ENCODE data around the gene RASSF10. TPM values are rescaled to one million over a fixed set of nuclear protein-coding genes. Genes with fewer than 3 reads are reported as not detected.

The RASSF10 gene
- total RNA-seq, 1 donor from 2014 or later, result 2.0 TPM

DNA sequence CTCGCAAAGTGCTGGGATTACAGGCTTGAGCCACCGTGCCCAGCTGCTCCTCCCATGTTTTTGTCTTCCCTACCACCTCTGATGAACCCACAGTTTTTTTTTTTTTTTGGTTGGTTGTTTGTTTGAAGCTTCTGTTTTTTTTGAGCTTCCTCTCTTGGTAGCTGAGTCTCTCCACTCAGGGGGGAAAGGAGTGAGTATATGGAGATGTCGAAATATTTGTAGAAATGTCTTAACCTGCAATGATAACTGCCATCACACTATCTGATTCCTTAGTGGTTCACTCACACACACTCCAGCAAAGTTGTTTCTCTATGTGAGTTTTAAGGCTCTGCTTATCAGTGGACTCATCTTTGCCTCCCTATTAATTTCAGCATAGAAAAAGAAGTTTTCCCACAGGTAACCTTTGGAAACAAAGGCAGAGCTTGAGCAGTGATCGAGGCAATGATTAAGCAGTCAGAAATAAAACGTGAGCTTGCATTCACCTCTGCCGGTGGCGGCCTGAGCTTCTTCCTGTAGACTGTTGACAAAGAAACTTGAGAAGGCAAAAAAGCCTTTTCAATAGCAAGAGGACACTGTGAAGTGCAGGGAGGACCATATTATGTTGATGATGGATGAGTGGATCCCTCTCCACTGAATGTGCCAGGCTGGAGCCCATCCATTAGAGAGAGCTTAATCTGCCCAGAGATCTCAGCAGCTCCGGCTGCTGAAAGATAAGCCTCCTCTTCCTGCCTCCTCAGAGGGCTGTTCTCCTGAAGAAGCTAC is 29.0 kb upstream of the RASSF10 start:
- Mint-ChIP-seq H3K4me1 (ENCODE audit: low read depth, unreplicated experiment) (no peaks in the 10 kb centered on the region), H3K27me3 (ENCODE audit: low read depth, unreplicated experiment) (peaks cover 12% of the 10 kb centered on the region), H3K9me3 (ENCODE audit: unreplicated experiment) (peaks cover 3% of the 10 kb centered on the region), H3K36me3 (ENCODE audit: low read depth, unreplicated experiment) (no peaks in the 10 kb centered on the region), H3K4me3 (ENCODE audit: unreplicated experiment) (no peak overlapping the region), H3K27ac (ENCODE audit: unreplicated experiment) (no peak overlapping the region)
- Histone ChIP-seq H4K20me1 (ENCODE audit: insufficient read depth, low read length) (no peaks in the 10 kb centered on the region), H2AFZ (ENCODE audit: low read depth, low read length) (no peak overlapping the region), H3K4me1 (ENCODE audit: insufficient read depth, low read length) (no peaks in the 10 kb centered on the region), H3K27ac (ENCODE audit: low read depth, low read length) (no peak overlapping the region), H3K9ac (ENCODE audit: low read length) (no peak overlapping the region), H3K79me2 (ENCODE audit: insufficient read depth, low read length) (no peaks in the 10 kb centered on the region), H3K4me2 (ENCODE audit: low read length) (no peak overlapping the region), H3K36me3 (ENCODE audit: insufficient read depth, low read length) (no peaks in the 10 kb centered on the region), H3K27me3 (ENCODE audit: insufficient read depth, low read length) (peaks cover 31% of the 10 kb centered on the region), H3K4me3 (ENCODE audit: insufficient read depth, low read depth, low read length) (no peak overlapping the region), H3K9me3 (ENCODE audit: insufficient read depth, low read depth, low read length) (no peaks in the 10 kb centered on the region)
- TF ChIP-seq, protein P1, sequence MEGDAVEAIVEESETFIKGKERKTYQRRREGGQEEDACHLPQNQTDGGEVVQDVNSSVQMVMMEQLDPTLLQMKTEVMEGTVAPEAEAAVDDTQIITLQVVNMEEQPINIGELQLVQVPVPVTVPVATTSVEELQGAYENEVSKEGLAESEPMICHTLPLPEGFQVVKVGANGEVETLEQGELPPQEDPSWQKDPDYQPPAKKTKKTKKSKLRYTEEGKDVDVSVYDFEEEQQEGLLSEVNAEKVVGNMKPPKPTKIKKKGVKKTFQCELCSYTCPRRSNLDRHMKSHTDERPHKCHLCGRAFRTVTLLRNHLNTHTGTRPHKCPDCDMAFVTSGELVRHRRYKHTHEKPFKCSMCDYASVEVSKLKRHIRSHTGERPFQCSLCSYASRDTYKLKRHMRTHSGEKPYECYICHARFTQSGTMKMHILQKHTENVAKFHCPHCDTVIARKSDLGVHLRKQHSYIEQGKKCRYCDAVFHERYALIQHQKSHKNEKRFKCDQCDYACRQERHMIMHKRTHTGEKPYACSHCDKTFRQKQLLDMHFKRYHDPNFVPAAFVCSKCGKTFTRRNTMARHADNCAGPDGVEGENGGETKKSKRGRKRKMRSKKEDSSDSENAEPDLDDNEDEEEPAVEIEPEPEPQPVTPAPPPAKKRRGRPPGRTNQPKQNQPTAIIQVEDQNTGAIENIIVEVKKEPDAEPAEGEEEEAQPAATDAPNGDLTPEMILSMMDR (IDR thresholded peaks at IDR 0.05; ENCODE audit: insufficient read depth, low read depth, low read length), result no peak
- TF ChIP-seq EZH2 (IDR thresholded peaks at IDR 0.05; ENCODE audit: insufficient read depth, low read length), result no peak
- no peak for FAIRE-seq
- no peak for DNase-seq (ENCODE audit: low read depth)

DNA sequence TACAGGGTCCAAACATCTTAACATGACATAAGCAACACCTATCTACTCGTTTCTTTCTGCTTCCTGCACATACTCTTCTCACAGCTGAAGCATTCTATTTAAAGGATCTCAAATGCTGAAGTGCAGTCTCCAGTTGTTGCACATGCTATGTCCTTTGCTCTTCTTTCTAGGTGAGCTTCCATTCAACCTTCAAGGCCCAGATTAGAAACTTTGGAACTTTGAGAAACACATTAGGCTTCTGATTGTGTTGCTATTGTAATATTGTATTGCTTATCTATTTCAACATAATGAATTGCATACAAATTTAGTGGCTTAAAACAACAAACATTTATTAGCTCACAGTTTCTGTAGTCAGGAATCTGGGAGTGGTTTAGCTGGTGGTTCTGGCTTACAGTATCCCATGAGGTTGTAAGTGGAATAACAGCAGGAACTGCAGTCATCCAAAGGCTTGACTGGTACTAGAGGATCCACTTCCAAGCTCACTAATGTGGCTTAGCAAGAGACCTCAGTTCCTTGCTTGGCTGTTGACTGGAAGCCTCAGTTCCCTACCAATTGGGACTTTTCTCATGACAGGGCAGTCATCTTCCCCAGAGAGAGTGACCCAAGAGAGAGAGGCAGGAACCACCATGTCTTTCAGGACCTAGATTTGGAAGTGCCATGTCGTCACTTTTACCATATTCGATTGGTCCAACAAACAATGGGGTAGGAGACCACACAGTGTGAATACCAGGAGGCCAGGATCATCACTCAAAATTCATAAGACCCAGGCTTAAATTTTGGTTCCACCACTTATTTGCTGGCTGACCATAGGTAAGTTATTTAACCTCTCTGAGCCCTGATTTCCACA is 27.2 kb upstream of the RASSF10 start:
- peaks cover 6% of the 10 kb centered on the region for H3K9me3 Mint-ChIP-seq (ENCODE audit: unreplicated experiment)
- peaks cover 29% of the 10 kb centered on the region for H3K27me3 ChIP-seq (ENCODE audit: insufficient read depth, low read length)
- no peak overlapping the region for H3K27ac Mint-ChIP-seq (ENCODE audit: unreplicated experiment)
- H4K20me1 ChIP-seq (ENCODE audit: insufficient read depth, low read length), result no peaks in the 10 kb centered on the region
- no peaks in the 10 kb centered on the region for H3K4me1 ChIP-seq (ENCODE audit: insufficient read depth, low read length)
- no peak overlapping the region for H3K9ac ChIP-seq (ENCODE audit: low read length)
- H2AFZ ChIP-seq (ENCODE audit: low read depth, low read length), result no peak overlapping the region
- H3K27me3 Mint-ChIP-seq (ENCODE audit: low read depth, unreplicated experiment), result peaks cover 29% of the 10 kb centered on the region
- no peak overlapping the region for H3K4me2 ChIP-seq (ENCODE audit: low read length)
- no peaks in the 10 kb centered on the region for H3K9me3 ChIP-seq (ENCODE audit: insufficient read depth, low read depth, low read length)
- no peak overlapping the region for H3K4me3 Mint-ChIP-seq (ENCODE audit: unreplicated experiment)
- TF ChIP-seq, protein P1 (IDR thresholded peaks at IDR 0.05; ENCODE audit: insufficient read depth, low read depth, low read length), result no peak
- no peak for TF ChIP-seq EZH2 (IDR thresholded peaks at IDR 0.05; ENCODE audit: insufficient read depth, low read length)
- H3K4me1 Mint-ChIP-seq (ENCODE audit: low read depth, unreplicated experiment), result no peaks in the 10 kb centered on the region
- no peak overlapping the region for H3K4me3 ChIP-seq (ENCODE audit: insufficient read depth, low read depth, low read length)
- no peaks in the 10 kb centered on the region for H3K79me2 ChIP-seq (ENCODE audit: insufficient read depth, low read length)
- no peaks in the 10 kb centered on the region for H3K36me3 Mint-ChIP-seq (ENCODE audit: low read depth, unreplicated experiment)
- FAIRE-seq (no peak), DNase-seq (ENCODE audit: low read depth) (no peak)
- no peaks in the 10 kb centered on the region for H3K36me3 ChIP-seq (ENCODE audit: insufficient read depth, low read length)
- H3K27ac ChIP-seq (ENCODE audit: low read depth, low read length), result no peak overlapping the region
